ENCODE measurements around the gene HRH3.

DNA sequence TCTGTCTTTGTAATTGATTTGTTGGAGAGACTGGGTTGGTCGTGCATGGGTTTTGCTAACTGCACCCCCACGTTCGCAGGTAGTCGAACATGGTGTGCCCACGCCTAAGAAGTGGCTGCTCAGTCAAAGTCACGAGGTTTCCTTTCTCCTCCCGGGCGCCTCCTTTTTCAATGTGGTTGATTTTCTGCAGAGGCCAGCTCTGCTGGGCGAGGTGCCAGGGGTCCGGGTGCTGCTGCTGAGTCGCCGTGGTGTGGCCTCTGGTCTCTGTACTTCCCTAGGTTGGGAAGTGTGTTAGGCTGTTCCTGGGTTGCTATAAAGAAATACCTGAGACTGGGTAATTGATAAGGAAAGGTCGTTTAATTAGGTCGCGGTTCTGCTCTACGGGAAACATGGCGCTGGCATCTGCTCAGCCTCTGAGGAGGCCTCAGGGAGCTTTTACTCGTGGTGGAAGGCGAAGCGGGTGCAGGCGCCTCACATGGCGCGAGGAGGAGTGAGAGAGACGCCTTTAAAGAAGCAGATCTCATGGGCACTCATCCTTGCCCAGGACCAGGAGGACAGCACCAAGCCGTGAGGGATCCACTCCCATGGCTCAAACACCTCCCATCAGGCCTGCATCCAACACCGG is 32.4 kb upstream of the HRH3 start:
- TF ChIP-seq, protein P1, sequence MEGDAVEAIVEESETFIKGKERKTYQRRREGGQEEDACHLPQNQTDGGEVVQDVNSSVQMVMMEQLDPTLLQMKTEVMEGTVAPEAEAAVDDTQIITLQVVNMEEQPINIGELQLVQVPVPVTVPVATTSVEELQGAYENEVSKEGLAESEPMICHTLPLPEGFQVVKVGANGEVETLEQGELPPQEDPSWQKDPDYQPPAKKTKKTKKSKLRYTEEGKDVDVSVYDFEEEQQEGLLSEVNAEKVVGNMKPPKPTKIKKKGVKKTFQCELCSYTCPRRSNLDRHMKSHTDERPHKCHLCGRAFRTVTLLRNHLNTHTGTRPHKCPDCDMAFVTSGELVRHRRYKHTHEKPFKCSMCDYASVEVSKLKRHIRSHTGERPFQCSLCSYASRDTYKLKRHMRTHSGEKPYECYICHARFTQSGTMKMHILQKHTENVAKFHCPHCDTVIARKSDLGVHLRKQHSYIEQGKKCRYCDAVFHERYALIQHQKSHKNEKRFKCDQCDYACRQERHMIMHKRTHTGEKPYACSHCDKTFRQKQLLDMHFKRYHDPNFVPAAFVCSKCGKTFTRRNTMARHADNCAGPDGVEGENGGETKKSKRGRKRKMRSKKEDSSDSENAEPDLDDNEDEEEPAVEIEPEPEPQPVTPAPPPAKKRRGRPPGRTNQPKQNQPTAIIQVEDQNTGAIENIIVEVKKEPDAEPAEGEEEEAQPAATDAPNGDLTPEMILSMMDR (IDR thresholded peaks at IDR 0.05), result no peak
- no peak for TF ChIP-seq EZH2 (IDR thresholded peaks at IDR 0.05; ENCODE audit: borderline replicate concordance, insufficient read depth, low read depth, low read length, poor library complexity, severe bottlenecking)

Measured in B cell (primary cell).